DMS153 treated with DMSO at 0.1 percent for 48 hours (cell line): Measurements from ENCODE around the gene EYA2.
"Not testable (repeated sequence)": the region's sequence is repeated elsewhere in the genome, so short reads cannot be mapped to it uniquely, and the experiment has no call there.

Source experiments
- DNase-seq: peaks from one replicate; lab custom pipeline; 2025; ENCODE audit not compliant: unreplicated experiment; lab: John Stamatoyannopoulos, UW

EYA2 gene

DNA sequence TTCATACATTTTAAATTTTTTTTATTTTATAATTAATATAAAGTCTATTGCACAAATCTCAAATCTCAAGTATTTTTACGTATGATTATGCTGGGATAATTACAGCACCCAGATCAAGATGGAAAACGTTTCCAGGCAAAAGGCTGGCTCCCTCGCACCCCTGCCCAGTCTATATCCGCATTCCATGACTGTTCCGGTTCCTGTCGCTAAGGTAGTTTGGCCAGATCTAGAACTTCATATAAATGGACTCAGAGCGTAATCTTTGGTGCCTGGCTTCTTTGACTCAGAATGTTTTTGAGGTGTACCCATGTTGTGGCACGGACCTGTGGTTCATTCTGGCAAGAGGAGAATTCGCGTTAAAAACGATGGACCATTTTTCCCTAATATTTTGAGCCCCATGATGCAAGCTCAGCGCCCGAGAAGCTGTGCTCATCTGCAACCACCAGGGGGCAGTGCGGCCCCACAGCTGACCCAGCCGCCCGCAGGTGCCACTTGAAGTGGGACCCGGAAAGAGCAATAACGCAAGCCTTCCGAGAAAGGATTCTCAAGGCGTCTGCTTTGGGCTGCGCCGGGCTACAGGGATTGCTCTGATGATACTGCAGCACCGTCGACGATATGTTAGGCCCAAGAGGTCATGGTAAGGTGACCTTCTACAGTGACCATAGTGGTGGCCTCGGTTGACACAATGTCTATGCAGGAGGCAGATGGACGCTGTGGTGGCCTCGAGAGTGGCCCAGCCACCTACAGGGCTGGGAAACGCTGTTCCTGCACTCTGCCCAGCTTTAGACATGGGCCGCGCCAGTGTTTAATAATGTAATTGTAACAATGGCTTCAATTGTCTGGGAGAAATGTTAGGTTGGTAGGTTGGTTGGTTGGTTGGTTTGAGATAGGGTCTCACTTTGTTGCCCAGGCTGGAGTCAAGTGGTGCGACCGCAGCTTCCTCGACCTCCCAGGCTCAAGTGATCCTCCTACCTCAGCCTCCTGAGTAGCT lies 301.7 kb downstream of the EYA2 start:
- DNase-seq = peak; percentile 49

DNA sequence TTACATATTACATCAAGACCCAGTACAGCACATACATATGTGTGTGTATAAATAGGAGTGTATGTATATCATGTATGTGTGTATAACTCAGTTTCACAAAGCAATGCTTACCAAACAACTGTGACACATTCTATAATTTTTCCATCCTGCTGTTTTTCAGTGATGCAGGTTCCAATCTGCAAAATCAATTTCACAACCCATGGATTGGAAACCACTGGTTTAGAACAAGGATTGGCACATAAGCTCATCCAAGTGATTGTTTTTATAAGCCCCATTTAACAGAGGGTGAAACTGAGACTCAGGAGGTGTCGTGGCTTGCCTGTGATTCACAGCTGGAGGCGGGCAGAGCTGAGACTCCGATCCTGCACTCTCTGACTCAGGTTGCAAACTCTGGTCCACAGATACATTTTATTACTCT lies 303.6 kb downstream of the EYA2 start:
- no peak for DNase-seq

DNA sequence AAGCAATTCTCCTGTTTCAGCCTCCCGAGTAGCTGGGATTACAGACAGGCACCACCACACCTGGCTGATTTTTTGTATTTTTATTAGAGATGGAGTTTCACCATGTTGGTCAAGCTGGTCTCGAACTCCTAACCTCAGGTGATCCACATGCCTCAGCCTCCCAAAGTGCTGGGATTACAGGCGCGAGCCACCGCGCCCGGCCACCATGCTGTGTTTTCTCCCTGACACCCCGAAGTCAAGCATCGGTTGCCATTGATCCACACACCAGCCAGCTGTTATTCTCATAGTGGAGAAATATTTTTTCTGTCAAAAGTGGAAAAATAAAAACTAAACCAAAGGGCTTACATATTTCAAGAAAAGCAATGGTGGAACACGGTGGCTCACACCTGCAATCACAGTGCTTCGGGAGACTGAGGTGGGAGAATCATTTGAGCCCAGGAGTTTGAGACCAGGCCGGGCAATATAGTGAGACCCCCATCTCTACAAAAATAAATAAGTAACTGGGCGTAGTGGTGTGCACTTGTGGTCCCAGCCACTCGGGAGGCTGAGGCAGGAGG lies 304.4 kb downstream of the EYA2 start:
- DNase-seq = no peak

DNA sequence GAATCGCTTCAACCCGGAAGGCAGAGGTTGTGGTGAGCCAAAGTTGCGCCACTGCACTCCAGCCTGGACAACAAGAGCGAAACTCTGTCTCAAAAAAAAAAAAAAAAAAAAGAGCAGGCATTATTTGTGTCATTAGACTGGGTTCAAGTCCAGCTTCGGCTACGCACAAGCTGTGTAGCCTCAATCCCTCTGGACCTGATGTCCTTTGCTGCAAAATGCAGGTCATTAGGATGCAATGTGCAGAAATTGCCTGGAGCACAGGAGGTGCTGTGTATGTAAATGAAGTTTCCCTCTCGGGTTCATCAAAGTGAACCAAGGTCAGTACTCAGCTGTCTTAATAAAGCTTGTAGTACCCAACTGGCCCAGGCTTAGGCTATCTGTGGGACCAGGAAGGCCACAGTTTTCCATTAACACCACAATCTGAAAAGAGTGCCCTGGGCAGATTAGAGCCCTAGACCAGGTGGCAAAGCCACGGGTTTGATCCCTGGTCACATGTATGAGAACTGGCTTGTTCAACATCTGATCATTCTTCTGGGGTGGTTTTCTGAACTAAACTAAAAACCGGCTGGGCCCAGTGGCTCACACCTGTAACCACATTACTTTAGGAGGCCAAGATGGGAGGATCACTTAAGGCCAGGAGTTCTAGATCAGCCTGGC lies 306.6 kb downstream of the EYA2 start:
- no peak for DNase-seq

DNA sequence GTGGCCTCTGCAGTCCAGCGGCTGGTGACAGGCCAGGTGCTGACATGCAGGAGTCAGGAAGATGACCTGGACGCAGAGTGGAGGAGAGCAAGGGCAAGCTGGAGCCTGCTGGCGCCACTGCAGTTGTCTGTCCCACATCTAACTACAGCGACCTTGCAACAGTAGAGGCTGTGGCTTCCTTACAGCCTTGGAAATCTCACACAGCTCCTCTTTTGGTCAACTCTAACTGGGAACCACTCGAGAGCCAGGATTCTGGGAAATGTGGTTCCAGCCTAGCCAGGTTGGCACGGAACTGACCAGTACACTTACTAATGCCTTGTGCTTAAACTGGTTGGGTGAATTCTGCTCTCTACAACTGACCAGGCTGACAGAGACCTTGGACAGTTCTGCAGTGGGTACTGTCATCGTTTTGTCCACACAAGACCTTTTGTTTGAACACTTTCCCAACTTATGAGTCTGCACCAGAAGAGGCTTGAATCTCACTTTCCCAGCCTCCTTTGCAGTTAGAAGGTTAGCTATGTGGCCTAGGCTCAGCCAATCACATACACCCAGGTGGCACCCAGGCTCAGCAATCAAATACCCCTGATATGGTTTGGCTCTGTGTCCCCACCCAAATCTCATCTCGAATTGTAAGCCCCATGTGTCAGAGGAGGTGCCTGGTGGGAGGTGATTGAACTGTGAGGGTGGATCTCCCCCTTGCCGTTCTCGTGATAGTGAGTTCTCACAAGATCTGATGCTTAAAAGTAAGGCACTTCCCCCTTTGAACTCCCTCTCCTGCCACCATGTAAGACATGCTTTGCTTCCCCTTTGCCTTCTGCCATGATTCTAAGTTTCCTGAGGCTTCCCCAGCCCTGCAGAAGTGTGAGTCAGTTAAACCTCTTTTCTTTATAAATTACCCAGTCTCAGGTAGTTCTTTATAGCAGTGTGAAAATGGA lies 308.4 kb downstream of the EYA2 start:
- no peak for DNase-seq

DNA sequence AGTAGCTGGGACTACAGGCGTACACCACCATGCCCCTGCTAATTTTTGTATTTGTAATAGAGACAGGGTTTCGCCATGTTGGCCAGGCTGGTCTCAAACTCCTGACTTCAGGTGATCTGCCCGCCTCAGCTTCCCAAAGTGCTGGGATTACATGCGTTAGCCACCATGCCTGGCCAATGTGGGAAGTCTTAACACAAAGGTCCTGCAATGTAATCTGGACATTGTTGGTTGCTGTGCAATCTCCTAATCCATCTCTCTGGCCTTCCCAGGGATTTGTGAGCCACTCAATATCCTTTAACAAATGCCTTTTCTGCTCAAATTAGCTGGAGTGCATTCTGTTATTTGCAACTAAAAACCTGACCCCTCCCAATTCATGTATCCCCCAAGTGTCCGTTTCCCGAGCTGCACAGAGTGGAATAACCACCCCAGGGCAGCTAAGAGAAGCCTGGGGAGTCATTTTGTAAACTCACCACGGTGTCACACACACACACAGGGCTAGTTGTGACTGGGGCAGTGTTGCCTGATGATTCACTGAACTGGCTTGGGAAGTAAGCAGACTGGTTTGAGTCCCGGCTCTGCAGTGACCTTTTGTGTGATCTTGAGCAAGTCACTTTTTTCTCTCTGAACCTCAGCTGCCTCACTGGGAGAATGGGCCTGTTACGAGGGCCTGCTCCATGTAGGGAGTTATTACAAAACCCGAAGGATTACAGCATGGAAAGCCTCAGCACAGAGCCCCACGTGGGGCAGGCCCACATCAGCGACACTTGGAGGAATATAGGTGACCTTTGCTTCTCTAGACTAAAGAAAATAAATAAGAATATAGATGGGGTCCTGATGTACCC lies 309.6 kb downstream of the EYA2 start:
- no peak for DNase-seq

DNA sequence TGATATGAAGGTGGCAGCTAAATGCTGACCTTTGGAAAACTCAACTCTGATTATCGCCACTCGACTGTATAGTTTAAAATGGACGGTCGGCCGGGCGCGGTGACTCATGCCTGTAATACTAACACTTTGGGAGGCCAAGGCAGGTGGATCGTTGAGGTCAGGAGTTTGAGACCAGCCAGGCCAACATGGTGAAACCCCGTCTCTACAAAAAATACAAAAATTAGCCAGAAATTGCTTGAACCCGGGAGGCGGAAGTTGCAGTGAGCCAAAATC lies 310.1 kb downstream of the EYA2 start:
- DNase-seq = not testable (repeated sequence)

DNA sequence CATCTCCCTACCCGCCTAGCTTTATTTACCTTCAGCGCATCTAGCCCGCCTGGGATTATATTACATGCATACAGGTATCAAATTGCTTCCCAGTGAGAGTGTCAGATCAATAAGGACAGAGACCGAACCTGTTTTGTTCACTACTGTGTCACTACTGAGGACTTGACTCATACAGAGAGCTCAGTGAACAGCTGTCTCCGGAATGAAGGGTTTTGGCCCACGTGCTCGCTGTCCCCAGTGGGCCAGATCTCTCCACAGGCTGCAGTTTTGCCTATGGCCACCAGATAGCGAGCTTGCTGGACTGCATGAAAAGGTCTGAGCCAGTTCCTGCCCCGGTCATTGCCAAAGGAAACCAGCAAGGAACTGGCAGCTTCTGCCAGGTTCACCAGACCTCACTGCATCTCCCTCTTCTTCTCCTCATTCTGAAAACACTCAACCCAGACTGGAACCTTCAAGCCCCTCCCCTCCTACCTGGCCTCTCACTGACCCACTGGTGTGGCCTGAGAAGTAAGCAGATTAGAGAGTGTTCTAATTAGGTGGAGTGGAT lies 311.0 kb downstream of the EYA2 start:
- peak; percentile 35 for DNase-seq

DNA sequence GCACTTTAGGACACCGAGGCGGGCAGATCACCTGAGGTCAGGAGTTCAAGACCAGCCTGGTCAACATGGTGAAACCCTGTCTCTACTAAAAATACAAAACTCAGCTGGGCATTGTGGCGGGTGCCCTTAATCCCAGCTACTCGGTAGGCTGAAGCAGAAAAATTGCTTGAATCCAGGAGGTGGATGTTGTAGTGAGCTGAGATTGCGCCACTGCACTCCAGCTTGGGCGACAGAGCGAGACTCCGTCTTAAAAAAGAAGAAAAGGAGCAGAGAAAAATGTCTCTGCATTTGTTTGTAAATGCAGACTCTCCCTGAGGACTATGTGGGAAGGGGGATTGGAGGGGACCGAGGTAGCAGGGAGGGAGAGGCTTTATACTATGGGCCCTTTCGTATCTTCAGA lies 311.9 kb downstream of the EYA2 start:
- not testable (repeated sequence) for DNase-seq

DNA sequence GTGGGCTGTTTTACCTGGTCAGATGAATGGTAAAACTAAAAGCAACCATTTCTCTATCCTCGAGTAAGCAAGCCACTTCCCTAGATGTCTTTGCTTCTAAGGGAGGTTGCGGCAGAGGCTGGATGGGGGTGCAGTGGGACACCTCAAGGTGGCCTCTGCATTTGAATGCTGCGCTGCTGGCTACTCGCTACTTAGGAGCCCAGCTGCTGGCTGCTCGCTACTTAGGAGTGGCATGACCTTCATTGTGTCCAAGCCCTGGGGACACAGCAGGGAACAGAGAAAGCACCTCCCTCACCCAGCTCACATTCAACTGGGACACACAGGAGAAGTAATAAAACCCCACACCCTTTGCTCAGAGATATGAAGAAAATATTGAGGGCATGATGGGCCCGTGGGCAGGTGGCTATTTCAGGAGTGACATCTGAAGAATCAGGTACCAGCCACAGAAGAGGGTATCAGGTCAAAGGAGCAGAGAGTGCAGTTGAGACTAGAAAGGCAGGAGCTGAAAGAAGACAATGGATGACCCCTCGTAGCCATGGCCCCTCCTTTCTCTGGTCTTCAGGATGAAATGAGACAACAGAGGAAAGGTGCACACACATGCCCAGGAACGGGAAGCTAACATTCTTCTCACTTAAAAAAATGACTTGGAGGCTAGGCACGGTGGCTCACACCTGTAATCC lies 312.5 kb downstream of the EYA2 start:
- no peak for DNase-seq

DNA sequence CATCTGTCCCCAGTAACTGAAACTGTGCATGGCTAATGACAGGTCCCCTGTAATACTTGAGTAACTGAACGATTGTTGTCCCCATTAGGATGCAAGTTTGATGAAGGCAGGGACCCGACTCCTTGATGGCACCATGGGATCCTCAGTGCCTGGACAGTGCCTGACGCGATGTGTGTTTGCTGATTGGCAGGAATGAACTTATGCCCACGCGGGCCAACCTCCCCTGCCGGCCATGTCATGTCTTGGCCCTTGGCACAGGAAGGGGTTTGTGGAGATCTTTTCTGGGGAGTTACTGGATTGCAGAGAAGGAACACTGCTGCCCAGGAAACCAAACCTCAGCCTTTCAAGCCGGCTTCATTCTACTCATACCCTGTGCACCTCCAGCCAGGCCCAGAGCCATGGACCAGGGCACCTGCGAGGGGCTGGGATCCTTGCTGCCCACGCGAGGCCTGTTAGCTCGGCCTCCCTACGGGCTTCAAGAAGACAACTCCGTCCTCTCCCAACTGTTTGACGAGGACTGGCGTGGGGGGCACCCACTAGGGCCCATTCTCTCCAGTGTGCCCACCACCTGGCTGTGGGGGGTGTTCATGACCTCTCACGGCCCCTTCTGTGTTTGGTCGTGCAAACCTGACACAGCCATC lies 314.0 kb downstream of the EYA2 start:
- DNase-seq = no peak

DNA sequence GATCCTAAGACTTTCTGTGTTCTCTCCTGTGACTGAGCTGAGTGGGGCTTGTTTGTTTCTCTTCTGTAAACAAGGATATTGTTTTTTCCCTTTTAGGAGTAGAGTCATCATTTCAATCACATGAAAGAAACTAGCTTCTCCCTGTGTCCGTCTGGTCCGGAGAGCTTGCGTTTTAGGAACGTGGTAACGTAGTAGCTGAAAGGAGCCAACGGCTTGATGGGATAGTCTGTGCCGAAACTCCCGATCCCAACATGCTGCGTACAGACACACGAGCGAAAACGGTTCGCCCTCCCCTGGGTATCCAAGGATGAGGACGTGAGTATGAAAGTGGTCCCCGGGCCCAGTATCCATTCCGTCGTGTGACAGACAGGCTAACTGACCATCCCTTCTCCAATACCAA lies 315.3 kb downstream of the EYA2 start:
- DNase-seq = no peak

DNA sequence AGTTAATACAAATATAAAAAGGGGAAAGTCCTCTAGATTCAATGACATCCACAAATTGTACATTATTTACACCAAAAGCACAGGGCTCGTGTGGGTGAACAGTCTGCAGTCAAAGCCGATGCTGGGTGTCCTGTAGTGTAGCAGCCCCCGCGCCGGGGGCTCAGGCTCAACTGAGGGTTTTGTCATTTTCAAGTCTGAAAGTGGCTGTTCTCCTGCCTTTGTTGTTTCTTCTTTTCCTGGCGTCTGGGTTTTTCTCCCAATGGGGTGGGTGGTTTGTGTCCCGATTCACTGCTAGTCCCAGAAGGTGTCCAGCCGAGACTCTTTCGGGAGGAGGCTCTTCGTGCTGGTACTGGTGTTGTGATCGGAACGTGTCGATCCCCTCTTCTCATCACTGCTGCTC lies 315.8 kb downstream of the EYA2 start:
- no peak for DNase-seq

DNA sequence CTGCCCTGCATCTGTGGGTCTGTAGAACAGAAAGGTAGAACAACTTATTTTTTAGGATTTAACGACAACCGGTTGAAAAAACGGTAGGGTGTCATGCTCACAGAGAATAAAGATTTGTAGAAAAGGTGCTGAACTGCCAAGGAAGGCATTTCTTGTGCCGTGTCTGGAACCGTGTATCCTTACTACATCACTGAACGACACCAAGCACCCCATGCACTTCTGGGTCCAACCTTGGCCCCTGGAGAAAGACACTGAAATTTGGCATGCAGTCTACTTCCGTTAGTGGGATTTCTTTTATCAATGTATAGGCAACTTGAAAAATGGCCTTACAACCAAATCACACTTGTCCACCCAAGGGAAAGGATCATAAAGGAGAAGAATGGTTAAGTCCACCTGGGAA lies 316.4 kb downstream of the EYA2 start:
- DNase-seq = no peak

DNA sequence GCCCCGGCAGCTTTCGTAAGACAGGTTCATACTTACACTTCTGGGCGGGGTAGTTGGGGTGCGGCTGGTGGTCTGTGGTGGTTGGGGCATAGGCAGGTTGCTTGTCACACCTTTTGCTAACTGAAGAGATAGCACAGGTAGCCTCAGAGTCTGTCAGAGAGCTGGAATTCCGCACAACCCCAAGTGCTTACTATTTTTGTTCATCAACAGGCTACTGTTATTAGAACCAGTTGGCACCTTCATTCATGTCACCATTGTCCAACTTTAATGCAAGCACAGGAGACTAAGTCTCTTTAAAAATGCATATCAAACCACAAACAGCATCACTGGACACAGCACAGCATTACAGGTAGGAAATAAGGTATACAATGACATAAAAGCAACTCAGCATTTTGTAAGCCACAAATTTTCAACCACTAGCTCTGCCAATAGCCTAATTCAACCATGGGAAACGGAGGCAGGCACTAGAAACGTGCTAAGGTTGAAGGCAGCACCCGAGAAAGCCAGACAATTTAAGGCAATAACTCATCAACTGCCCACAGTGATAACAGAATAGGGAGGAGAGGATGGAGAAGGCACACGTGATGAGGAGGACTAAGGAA lies 318.1 kb downstream of the EYA2 start:
- DNase-seq = no peak

DNA sequence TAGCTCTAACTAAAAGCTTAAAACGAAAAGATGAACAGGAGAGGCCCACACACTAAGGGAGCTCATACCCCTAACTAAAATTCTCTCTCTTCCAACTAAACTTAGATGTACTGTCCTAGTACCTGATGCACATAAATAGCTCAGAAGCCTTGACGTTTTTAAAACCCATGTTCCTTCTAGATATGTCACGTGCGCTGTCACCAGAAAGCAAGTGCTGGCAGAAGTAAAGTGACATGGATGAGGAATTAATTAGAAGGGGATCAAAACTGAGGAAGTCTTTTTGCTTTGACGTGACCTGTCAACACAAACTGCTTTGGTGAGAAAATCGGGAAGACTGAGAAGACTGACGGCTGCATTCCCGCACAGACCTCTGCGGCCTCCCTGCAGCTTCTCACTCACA lies 319.3 kb downstream of the EYA2 start:
- no peak for DNase-seq

DNA sequence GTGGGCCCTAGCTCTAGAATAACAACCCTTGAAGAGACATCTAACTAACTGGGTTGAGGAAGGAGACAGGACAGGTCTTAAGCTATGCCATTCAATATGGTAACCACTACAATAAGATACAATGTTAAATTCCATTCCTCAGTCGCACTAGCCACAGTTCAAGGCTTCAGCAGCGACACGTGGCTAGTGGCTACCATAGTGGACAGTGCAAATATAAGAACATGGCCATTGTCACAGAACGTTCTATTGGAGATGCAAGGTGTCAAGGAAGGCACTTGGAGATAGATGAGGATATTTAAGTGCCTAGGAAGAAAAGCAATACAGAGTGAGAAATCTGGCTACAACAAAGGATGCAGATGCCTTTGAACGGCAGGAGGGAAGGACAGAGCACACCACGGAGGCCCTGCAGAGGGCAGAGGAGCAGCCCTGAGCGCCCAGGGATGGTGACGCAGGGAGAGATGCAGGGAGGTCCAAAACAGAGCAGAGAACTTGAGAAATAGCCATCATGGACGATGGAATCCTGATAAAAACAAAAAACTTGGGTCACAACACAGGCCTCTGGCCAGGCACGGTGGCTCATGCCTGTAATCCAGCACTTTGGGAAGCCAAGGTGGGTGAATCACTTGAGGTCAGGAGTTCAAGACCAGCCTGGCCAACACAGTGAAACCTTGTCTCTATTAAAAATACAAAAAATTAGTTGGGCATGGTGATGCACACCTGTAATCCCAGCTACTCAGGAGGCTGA lies 321.2 kb downstream of the EYA2 start:
- DNase-seq = no peak
